SU-DHL-6 (cell line): ENCODE data around the gene LRCH3.

Experiments
- H2AFZ ChIP-seq: fragments of 200-600 bp; sonication (generic); 2 replicates; pipeline ENCODE4 v1.6.1; 2014; ENCODE audit warnings: low read depth, mild to moderate bottlenecking, moderate library complexity, mixed read lengths, antibody characterized with exemption, low read length; ENCODE audit not compliant: severe bottlenecking
- H3F3A ChIP-seq: fragments of 200-600 bp; shearing (Covaris generic); 2 replicates; pipeline ENCODE4 v1.6.0; 2016; ENCODE audit warnings: antibody characterized with exemption, mild to moderate bottlenecking; ENCODE audit not compliant: insufficient read depth
- H3K27ac ChIP-seq: fragments of 200-600 bp; sonication (generic); 2 replicates; pipeline ENCODE4 v1.5.1; 2016; ENCODE audit warnings: low read depth, mild to moderate bottlenecking, low read length, moderate library complexity, mixed read lengths
- H3K27me3 ChIP-seq: fragments of 200-600 bp; sonication (generic), shearing (Covaris generic); 2 replicates; pipeline ENCODE4 v1.6.0; 2014; ENCODE audit warnings: mild to moderate bottlenecking, low read length
- H3K36me3 ChIP-seq: fragments of 200-600 bp; sonication (generic); 2 replicates; pipeline ENCODE4 v1.6.1; 2014; ENCODE audit warnings: mild to moderate bottlenecking, low read length, mixed read lengths
- H3K4me2 ChIP-seq: fragments of 300-600, 200-600 bp; shearing (Covaris generic), sonication (generic); 2 replicates; pipeline ENCODE4 v1.6.0; 2014; ENCODE audit warnings: low read length, low read depth, mild to moderate bottlenecking; ENCODE audit not compliant: poor library complexity, severe bottlenecking
- H3K4me3 ChIP-seq: fragments of 200-600 bp; sonication (generic); 2 replicates; pipeline ENCODE4 v1.5.1; 2014; ENCODE audit warnings: antibody characterized with exemption, low read length, mild to moderate bottlenecking, mixed read lengths; ENCODE audit not compliant: insufficient read depth, poor library complexity, severe bottlenecking
- H3K79me2 ChIP-seq: fragments of 200-600 bp; sonication (generic); 2 replicates; pipeline ENCODE4 v1.6.1; 2014; ENCODE audit warnings: mild to moderate bottlenecking, low read length, moderate library complexity; ENCODE audit not compliant: insufficient read depth
- H3K9ac ChIP-seq: fragments of 200-600 bp; sonication (generic); 2 replicates; pipeline ENCODE4 v1.7.0; 2014; ENCODE audit warnings: mild to moderate bottlenecking, low read length
- H3K9me2 ChIP-seq: fragments of 200-600 bp; sonication (generic); replicated peaks from 2 replicates; pipeline ENCODE4 v1.6.1; 2014; ENCODE audit warnings: low read length; ENCODE audit not compliant: insufficient read depth
- H3K9me3 ChIP-seq: fragments of 200-600 bp; sonication (generic); 2 replicates; pipeline ENCODE4 v1.6.1; 2014; ENCODE audit warnings: low read length, mixed read lengths; ENCODE audit not compliant: insufficient read depth
- H4K20me1 ChIP-seq: fragments of 200-600 bp; sonication (generic); 2 replicates; pipeline ENCODE4 v1.6.1; 2014; ENCODE audit warnings: low read depth, mild to moderate bottlenecking, antibody characterized with exemption, low read length, moderate library complexity, mixed read lengths
- CTCF ChIP-seq: fragments of 200-600 bp; sonication (generic); IDR thresholded peaks from one replicate; pipeline ENCODE4 v1.5.1; 2017; ENCODE audit warnings: antibody characterized with exemption, mild to moderate bottlenecking, low read length, moderate library complexity; ENCODE audit not compliant: insufficient read depth, poor library complexity, severe bottlenecking
- EZH2phosphoT487 ChIP-seq: fragments of 200-600 bp; sonication (generic), shearing (Covaris generic); conservative IDR thresholded peaks from 2 replicates; pipeline ENCODE4 v1.6.1; 2018; ENCODE audit warnings: mild to moderate bottlenecking, antibody characterized with exemption, low read length, moderate library complexity, mixed read lengths

Gene LRCH3

GRCh38 chr3:197811343-197811742 lies 20.3 kb downstream of the LRCH3 start:
- Histone ChIP-seq H3K9ac (no peak overlapping the region), H3K4me2 (no peak overlapping the region), H3K9me2 (no peaks in the 10 kb centered on the region), H3F3A (no peaks in the 10 kb centered on the region; the same call in 1 of the 2 replicates), H4K20me1 (no peaks in the 10 kb centered on the region), H3K9me3 (no peaks in the 10 kb centered on the region), H3K27me3 (no peaks in the 10 kb centered on the region), H3K4me3 (no peak overlapping the region), H3K79me2 (peaks cover 50% of the 10 kb centered on the region), H3K27ac (no peak overlapping the region), H2AFZ (no peak overlapping the region), H3K36me3 (no peaks in the 10 kb centered on the region; the same call in 1 of the 2 replicates)
- TF ChIP-seq CTCF (no peak), EZH2phosphoT487 (no peak)

GRCh38 chr3:197814372-197814771 lies 23.3 kb downstream of the LRCH3 start:
- Histone ChIP-seq H3K9ac (no peak overlapping the region), H3K4me2 (no peak overlapping the region), H3K4me3 (no peak overlapping the region), H4K20me1 (no peaks in the 10 kb centered on the region), H3K27me3 (no peaks in the 10 kb centered on the region), H3K79me2 (peaks cover 44% of the 10 kb centered on the region), H3F3A (no peaks in the 10 kb centered on the region; the same call in 1 of the 2 replicates), H3K9me2 (no peaks in the 10 kb centered on the region), H2AFZ (no peak overlapping the region), H3K9me3 (no peaks in the 10 kb centered on the region), H3K36me3 (no peaks in the 10 kb centered on the region; the same call in 1 of the 2 replicates), H3K27ac (no peak overlapping the region)
- TF ChIP-seq CTCF: no peak
- TF ChIP-seq EZH2phosphoT487: no peak

- Histone ChIP-seq H3K9me2 (no peaks in the 10 kb centered on the region), H3K4me3 (no peak overlapping the region), H4K20me1 (no peaks in the 10 kb centered on the region), H3K27ac (no peak overlapping the region), H3K27me3 (no peaks in the 10 kb centered on the region), H3K9ac (no peak overlapping the region), H3K36me3 (peaks cover 10% of the 10 kb centered on the region; the same call in 1 of the 2 replicates), H2AFZ (no peak overlapping the region), H3K9me3 (no peaks in the 10 kb centered on the region), H3F3A (no peaks in the 10 kb centered on the region; the same call in 1 of the 2 replicates), H3K4me2 (no peak overlapping the region), H3K79me2 (0 out of 2 replicates have a peak, but pooled peaks cover 3% of the 10 kb centered on the region)
- TF ChIP-seq CTCF (no peak), EZH2phosphoT487 (no peak)
Measured at GRCh38 chr3:197820550-197821335, 29.7 kb downstream of the LRCH3 start.
